Measurements from ENCODE around the gene TAC4.

DNA sequence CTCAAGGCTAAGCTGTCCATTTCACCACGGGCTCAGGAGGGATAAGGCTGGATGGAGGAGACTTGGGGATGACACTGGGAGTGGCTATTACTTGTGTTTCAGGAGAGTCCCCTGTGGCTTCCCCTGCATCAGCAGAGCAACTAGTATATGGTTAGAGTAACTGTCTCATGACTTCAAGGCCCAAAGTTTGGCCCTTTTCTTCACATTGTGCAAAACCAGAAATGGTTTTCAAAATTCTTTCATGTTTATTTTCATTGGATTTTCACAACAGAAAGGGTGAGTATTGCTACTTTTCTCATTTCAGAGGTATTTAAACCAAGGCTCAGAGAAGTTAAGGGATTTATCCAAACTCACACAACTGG, 18.1 kb upstream of the TAC4 start:
- TF ChIP-seq, protein P1, sequence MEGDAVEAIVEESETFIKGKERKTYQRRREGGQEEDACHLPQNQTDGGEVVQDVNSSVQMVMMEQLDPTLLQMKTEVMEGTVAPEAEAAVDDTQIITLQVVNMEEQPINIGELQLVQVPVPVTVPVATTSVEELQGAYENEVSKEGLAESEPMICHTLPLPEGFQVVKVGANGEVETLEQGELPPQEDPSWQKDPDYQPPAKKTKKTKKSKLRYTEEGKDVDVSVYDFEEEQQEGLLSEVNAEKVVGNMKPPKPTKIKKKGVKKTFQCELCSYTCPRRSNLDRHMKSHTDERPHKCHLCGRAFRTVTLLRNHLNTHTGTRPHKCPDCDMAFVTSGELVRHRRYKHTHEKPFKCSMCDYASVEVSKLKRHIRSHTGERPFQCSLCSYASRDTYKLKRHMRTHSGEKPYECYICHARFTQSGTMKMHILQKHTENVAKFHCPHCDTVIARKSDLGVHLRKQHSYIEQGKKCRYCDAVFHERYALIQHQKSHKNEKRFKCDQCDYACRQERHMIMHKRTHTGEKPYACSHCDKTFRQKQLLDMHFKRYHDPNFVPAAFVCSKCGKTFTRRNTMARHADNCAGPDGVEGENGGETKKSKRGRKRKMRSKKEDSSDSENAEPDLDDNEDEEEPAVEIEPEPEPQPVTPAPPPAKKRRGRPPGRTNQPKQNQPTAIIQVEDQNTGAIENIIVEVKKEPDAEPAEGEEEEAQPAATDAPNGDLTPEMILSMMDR (IDR thresholded peaks at IDR 0.05; ENCODE audit: low read depth, low read length, missing input control) = no peak
- no peak for TF ChIP-seq RAD21 (IDR thresholded peaks at IDR 0.05)
- TF ChIP-seq, protein P2, sequence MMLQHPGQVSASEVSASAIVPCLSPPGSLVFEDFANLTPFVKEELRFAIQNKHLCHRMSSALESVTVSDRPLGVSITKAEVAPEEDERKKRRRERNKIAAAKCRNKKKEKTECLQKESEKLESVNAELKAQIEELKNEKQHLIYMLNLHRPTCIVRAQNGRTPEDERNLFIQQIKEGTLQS (IDR thresholded peaks at IDR 0.05) = no peak
- no peak for TF ChIP-seq FOXA2 (IDR thresholded peaks at IDR 0.05)
- TF ChIP-seq FOXA1 (IDR thresholded peaks at IDR 0.05) = no peak
- TF ChIP-seq, protein P3, sequence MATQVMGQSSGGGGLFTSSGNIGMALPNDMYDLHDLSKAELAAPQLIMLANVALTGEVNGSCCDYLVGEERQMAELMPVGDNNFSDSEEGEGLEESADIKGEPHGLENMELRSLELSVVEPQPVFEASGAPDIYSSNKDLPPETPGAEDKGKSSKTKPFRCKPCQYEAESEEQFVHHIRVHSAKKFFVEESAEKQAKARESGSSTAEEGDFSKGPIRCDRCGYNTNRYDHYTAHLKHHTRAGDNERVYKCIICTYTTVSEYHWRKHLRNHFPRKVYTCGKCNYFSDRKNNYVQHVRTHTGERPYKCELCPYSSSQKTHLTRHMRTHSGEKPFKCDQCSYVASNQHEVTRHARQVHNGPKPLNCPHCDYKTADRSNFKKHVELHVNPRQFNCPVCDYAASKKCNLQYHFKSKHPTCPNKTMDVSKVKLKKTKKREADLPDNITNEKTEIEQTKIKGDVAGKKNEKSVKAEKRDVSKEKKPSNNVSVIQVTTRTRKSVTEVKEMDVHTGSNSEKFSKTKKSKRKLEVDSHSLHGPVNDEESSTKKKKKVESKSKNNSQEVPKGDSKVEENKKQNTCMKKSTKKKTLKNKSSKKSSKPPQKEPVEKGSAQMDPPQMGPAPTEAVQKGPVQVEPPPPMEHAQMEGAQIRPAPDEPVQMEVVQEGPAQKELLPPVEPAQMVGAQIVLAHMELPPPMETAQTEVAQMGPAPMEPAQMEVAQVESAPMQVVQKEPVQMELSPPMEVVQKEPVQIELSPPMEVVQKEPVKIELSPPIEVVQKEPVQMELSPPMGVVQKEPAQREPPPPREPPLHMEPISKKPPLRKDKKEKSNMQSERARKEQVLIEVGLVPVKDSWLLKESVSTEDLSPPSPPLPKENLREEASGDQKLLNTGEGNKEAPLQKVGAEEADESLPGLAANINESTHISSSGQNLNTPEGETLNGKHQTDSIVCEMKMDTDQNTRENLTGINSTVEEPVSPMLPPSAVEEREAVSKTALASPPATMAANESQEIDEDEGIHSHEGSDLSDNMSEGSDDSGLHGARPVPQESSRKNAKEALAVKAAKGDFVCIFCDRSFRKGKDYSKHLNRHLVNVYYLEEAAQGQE (IDR thresholded peaks at IDR 0.05) = no peak
- no peak for TF ChIP-seq EGR1 (IDR thresholded peaks at IDR 0.05; ENCODE audit: low read depth in 2 of 2)
- no peak for TF ChIP-seq TAF1 (conservative IDR thresholded peaks at IDR 0.05)
- no peak for TF ChIP-seq GABPA (IDR thresholded peaks at IDR 0.05 in 1 of 2, conservative IDR thresholded peaks at IDR 0.05 in 1 of 2)
- TF ChIP-seq RXRA (IDR thresholded peaks at IDR 0.05) = no peak
- TF ChIP-seq, protein P4, sequence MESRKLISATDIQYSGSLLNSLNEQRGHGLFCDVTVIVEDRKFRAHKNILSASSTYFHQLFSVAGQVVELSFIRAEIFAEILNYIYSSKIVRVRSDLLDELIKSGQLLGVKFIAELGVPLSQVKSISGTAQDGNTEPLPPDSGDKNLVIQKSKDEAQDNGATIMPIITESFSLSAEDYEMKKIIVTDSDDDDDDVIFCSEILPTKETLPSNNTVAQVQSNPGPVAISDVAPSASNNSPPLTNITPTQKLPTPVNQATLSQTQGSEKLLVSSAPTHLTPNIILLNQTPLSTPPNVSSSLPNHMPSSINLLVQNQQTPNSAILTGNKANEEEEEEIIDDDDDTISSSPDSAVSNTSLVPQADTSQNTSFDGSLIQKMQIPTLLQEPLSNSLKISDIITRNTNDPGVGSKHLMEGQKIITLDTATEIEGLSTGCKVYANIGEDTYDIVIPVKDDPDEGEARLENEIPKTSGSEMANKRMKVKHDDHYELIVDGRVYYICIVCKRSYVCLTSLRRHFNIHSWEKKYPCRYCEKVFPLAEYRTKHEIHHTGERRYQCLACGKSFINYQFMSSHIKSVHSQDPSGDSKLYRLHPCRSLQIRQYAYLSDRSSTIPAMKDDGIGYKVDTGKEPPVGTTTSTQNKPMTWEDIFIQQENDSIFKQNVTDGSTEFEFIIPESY (IDR thresholded peaks at IDR 0.05) = no peak
